ENCODE data around the gene ITGB4.
"Not testable (repeated sequence)": the region's sequence is repeated elsewhere in the genome, so short reads cannot be mapped to it uniquely, and the experiment has no call there.

The ITGB4 gene

GRCh38 chr17:75752802-75753513 lies 31.7 kb downstream of the ITGB4 start:
- no peak overlapping the region for H3K4me3 ChIP-seq (ENCODE audit: low read depth, low read length)

GRCh38 chr17:75753514-75754377 lies 32.5 kb downstream of the ITGB4 start:
- H3K4me3 ChIP-seq (ENCODE audit: low read depth, low read length), result peak overlapping the region; percentile 1

GRCh38 chr17:75754378-75755204 lies 33.3 kb downstream of the ITGB4 start:
- no peak overlapping the region for H3K4me3 ChIP-seq (ENCODE audit: low read depth, low read length)

GRCh38 chr17:75755205-75755901 lies 34.1 kb downstream of the ITGB4 start:
- H3K4me3 ChIP-seq (ENCODE audit: low read depth, low read length), result no peak overlapping the region

GRCh38 chr17:75755990-75756389 lies 34.7 kb downstream of the ITGB4 start:
- no peak overlapping the region for H3K4me3 ChIP-seq (ENCODE audit: low read depth, low read length)

GRCh38 chr17:75756451-75757085 lies 35.3 kb downstream of the ITGB4 start:
- no peak overlapping the region for H3K4me3 ChIP-seq (ENCODE audit: low read depth, low read length)

- H3K4me3 ChIP-seq (ENCODE audit: low read depth, low read length), result no peak overlapping the region
These were observed 35.9 kb downstream of the ITGB4 start for GRCh38 chr17:75757086-75757681.

- H3K4me3 ChIP-seq (ENCODE audit: low read depth, low read length), result no peak overlapping the region
These were observed 37.1 kb downstream of the ITGB4 start for GRCh38 chr17:75758131-75758905.

- no peak overlapping the region for H3K4me3 ChIP-seq (ENCODE audit: low read depth, low read length)
These were observed 38.2 kb downstream of the ITGB4 start for GRCh38 chr17:75759457-75759856.

- not testable (repeated sequence) for H3K4me3 ChIP-seq (ENCODE audit: low read depth, low read length)
These were observed 38.9 kb downstream of the ITGB4 start for GRCh38 chr17:75759978-75760640.

GRCh38 chr17:75762513-75763268 lies 41.4 kb downstream of the ITGB4 start:
- no peak overlapping the region for H3K4me3 ChIP-seq (ENCODE audit: low read depth, low read length)

GRCh38 chr17:75763269-75763607 lies 42.0 kb downstream of the ITGB4 start:
- no peak overlapping the region for H3K4me3 ChIP-seq (ENCODE audit: low read depth, low read length)

- H3K4me3 ChIP-seq (ENCODE audit: low read depth, low read length), result peak overlapping the region; percentile 50
These were observed 42.6 kb downstream of the ITGB4 start for GRCh38 chr17:75763613-75764416.

GRCh38 chr17:75764417-75764710 lies 43.1 kb downstream of the ITGB4 start:
- peak overlapping the region; percentile 50 for H3K4me3 ChIP-seq (ENCODE audit: low read depth, low read length)

GRCh38 chr17:75764711-75765421 lies 43.6 kb downstream of the ITGB4 start, which contains the start of gene GALK1:
Gene GALK1, minus strand, starts transcription at chr17:75765192. Its CDS starts 56 bp downstream, at chr17:75765136.
- peak within 1 kb of the TSS; percentile 50 for H3K4me3 ChIP-seq (ENCODE audit: low read depth, low read length)

- no peak overlapping the region for H3K4me3 ChIP-seq (ENCODE audit: low read depth, low read length)
These were observed 44.7 kb downstream of the ITGB4 start for GRCh38 chr17:75765981-75766380.

- H3K4me3 ChIP-seq (ENCODE audit: low read depth, low read length), result no peak overlapping the region
These were observed 46.6 kb downstream of the ITGB4 start for GRCh38 chr17:75767881-75768280.
